GM11168 (cell line): ENCODE results near the gene RAP1GAP2.
"Not testable (repeated sequence)": the region's sequence is repeated elsewhere in the genome, so short reads cannot be mapped to it uniquely, and the experiment has no call there.

Experiments
- in situ Hi-C: fragments of 300-500 bp; cut with MboI; formaldehyde crosslinking; loops from one replicate; pipeline ENCODE4 v1.12.0; 2022; ENCODE audit warnings: low sequenced_read_pairs; ENCODE audit not compliant: unreplicated experiment

Gene RAP1GAP2

GRCh38 chr17:2808367-2809335 lies 12.4 kb downstream of the RAP1GAP2 start:
- in situ Hi-C loops = no loop called here

- in situ Hi-C loops = no loop called here
Measured at GRCh38 chr17:2809337-2809736, 13.1 kb downstream of the RAP1GAP2 start.

GRCh38 chr17:2814049-2814448 lies 17.8 kb downstream of the RAP1GAP2 start:
- in situ Hi-C loops = no loop called here

GRCh38 chr17:2814481-2815341 lies 18.5 kb downstream of the RAP1GAP2 start:
- in situ Hi-C loops = no loop called here

GRCh38 chr17:2815781-2816185 lies 19.5 kb downstream of the RAP1GAP2 start:
- in situ Hi-C loops = no loop called here

- in situ Hi-C loops = no loop called here
Measured at GRCh38 chr17:2816688-2817087, 20.4 kb downstream of the RAP1GAP2 start.

GRCh38 chr17:2819294-2819693 lies 23.1 kb downstream of the RAP1GAP2 start:
- in situ Hi-C loops = not testable (repeated sequence)

GRCh38 chr17:2819921-2820501 lies 23.8 kb downstream of the RAP1GAP2 start:
- in situ Hi-C loops = no loop called here

GRCh38 chr17:2821868-2822267 lies 25.6 kb downstream of the RAP1GAP2 start:
- in situ Hi-C loops = no loop called here

- in situ Hi-C loops = no loop called here
Measured at GRCh38 chr17:2822358-2822757, 26.1 kb downstream of the RAP1GAP2 start.

GRCh38 chr17:2825253-2825970 lies 29.2 kb downstream of the RAP1GAP2 start:
- in situ Hi-C loops = no loop called here

- in situ Hi-C loops = no loop called here
Measured at GRCh38 chr17:2828397-2829038, 32.3 kb downstream of the RAP1GAP2 start.

- in situ Hi-C loops = no loop called here
Measured at GRCh38 chr17:2830678-2831077, 34.4 kb downstream of the RAP1GAP2 start.

- in situ Hi-C loops = no loop called here
Measured at GRCh38 chr17:2835780-2836179, 39.5 kb downstream of the RAP1GAP2 start.

GRCh38 chr17:2837147-2837561 lies 40.9 kb downstream of the RAP1GAP2 start:
- in situ Hi-C loops = no loop called here

- in situ Hi-C loops = no loop called here
Measured at GRCh38 chr17:2841606-2842005, 45.4 kb downstream of the RAP1GAP2 start.

- in situ Hi-C loops = no loop called here
Measured at GRCh38 chr17:2842464-2842863, 46.2 kb downstream of the RAP1GAP2 start.

GRCh38 chr17:2844416-2844815 lies 48.2 kb downstream of the RAP1GAP2 start:
- in situ Hi-C loops = no loop called here
